Caki2 (cell line): ENCODE results near the gene KREMEN1. TPM values are rescaled to one million over a fixed set of nuclear protein-coding genes. Genes with fewer than 3 reads are reported as not detected.
"Not testable (repeated sequence)": the region's sequence is repeated elsewhere in the genome, so short reads cannot be mapped to it uniquely, and the experiment has no call there.

Experiments
- DNase-seq: peaks from one replicate; pipeline ENCODE4 v3.0.0-alpha.2; 2015; ENCODE audit warnings: low read depth
- in situ Hi-C: cut with HindIII; loops from 2 replicates; pipeline ENCODE4 v1.10.0; 2016; ENCODE audit warnings: low sequenced_read_pairs, low pct_unique_long_range_greater_than_20kb, mixed read lengths
- total RNA-seq: library from RNA; depleted of rRNA; stranded (reverse); fragments of >200 nt; shearing (Covaris generic); gene quantifications from 2 replicates; pipeline ENCODE4 v1.2.3, GENCODE V29; 2014; ENCODE audit warnings: low replicate concordance

KREMEN1 gene
- total RNA-seq, 1 experiment from 2014 or later: 8.4 TPM

- DNase-seq: no peak
- in situ Hi-C loops: no loop called here
Observed at GRCh38 chr22:29071261-29072045, 1.4 kb upstream of the KREMEN1 start.

- in situ Hi-C loops: no loop called here
- peak; percentile 83 for DNase-seq
Observed at GRCh38 chr22:29072193-29072978, 449 bp upstream of the KREMEN1 start.

GRCh38 chr22:29073618-29074275 is 912 bp downstream of the KREMEN1 start:
- in situ Hi-C loops: no loop called here
- no peak for DNase-seq

- in situ Hi-C loops: no loop called here
- DNase-seq: no peak
Observed at GRCh38 chr22:29074276-29074772, 1.5 kb downstream of the KREMEN1 start.

- no peak for DNase-seq
- in situ Hi-C loops: no loop called here
Observed at GRCh38 chr22:29078036-29078868, 5.4 kb downstream of the KREMEN1 start.

GRCh38 chr22:29078869-29079207 is 6.0 kb downstream of the KREMEN1 start:
- in situ Hi-C loops: no loop called here

GRCh38 chr22:29079218-29079901 is 6.5 kb downstream of the KREMEN1 start:
- in situ Hi-C loops: no loop called here
- no peak for DNase-seq

More at GRCh38 chr22:29078869-29079207, 6.0 kb downstream of the KREMEN1 start:
- DNase-seq: no peak

GRCh38 chr22:29080106-29080975 is 7.5 kb downstream of the KREMEN1 start:
- in situ Hi-C loops: no loop called here
- no peak for DNase-seq

GRCh38 chr22:29081517-29082236 is 8.8 kb downstream of the KREMEN1 start:
- in situ Hi-C loops: no loop called here
- DNase-seq: no peak

GRCh38 chr22:29082826-29083545 is 10.2 kb downstream of the KREMEN1 start:
- no peak for DNase-seq
- in situ Hi-C loops: no loop called here

- in situ Hi-C loops, DNase-seq: not testable (repeated sequence)
Observed at GRCh38 chr22:29083576-29083932, 10.7 kb downstream of the KREMEN1 start.

GRCh38 chr22:29083933-29084591 is 11.2 kb downstream of the KREMEN1 start:
- in situ Hi-C loops: no loop called here
- DNase-seq: no peak

- in situ Hi-C loops: no loop called here
- DNase-seq: no peak
Observed at GRCh38 chr22:29087012-29087411, 14.2 kb downstream of the KREMEN1 start.

GRCh38 chr22:29088809-29089208 is 16.0 kb downstream of the KREMEN1 start:
- no peak for DNase-seq
- in situ Hi-C loops: no loop called here

- no peak for DNase-seq
- in situ Hi-C loops: no loop called here
Observed at GRCh38 chr22:29089507-29089906, 16.7 kb downstream of the KREMEN1 start.
